Measurements from ENCODE around the gene PELO.

GRCh38 chr5:52804387-52804791 is 16.7 kb downstream of the PELO start:
- TF ChIP-seq, protein P1, sequence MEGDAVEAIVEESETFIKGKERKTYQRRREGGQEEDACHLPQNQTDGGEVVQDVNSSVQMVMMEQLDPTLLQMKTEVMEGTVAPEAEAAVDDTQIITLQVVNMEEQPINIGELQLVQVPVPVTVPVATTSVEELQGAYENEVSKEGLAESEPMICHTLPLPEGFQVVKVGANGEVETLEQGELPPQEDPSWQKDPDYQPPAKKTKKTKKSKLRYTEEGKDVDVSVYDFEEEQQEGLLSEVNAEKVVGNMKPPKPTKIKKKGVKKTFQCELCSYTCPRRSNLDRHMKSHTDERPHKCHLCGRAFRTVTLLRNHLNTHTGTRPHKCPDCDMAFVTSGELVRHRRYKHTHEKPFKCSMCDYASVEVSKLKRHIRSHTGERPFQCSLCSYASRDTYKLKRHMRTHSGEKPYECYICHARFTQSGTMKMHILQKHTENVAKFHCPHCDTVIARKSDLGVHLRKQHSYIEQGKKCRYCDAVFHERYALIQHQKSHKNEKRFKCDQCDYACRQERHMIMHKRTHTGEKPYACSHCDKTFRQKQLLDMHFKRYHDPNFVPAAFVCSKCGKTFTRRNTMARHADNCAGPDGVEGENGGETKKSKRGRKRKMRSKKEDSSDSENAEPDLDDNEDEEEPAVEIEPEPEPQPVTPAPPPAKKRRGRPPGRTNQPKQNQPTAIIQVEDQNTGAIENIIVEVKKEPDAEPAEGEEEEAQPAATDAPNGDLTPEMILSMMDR (IDR thresholded peaks at IDR 0.05): no peak
- TF ChIP-seq ZNF138 (CRISPR knock-in tag; conservative IDR thresholded peaks at IDR 0.05) (no peak), E2F4 (CRISPR knock-in tag; IDR thresholded peaks at IDR 0.05; ENCODE audit: borderline replicate concordance, low read depth) (no peak), E2F5 (CRISPR knock-in tag; IDR thresholded peaks at IDR 0.05) (no peak), CREB1 (CRISPR knock-in tag; IDR thresholded peaks at IDR 0.05) (no peak), IRF1 (CRISPR knock-in tag; IDR thresholded peaks at IDR 0.05) (no peak), ZNF232 (CRISPR knock-in tag; IDR thresholded peaks at IDR 0.05) (no peak), NR2C2 (CRISPR knock-in tag; IDR thresholded peaks at IDR 0.05) (no peak), CDX4 (CRISPR knock-in tag; IDR thresholded peaks at IDR 0.05; ENCODE audit: borderline replicate concordance) (no peak), ATF1 (CRISPR knock-in tag; IDR thresholded peaks at IDR 0.05) (no peak), ETV6 (CRISPR knock-in tag; IDR thresholded peaks at IDR 0.05) (no peak), CREM (CRISPR knock-in tag; IDR thresholded peaks at IDR 0.05) (no peak)
- TF ChIP-seq, protein P2, sequence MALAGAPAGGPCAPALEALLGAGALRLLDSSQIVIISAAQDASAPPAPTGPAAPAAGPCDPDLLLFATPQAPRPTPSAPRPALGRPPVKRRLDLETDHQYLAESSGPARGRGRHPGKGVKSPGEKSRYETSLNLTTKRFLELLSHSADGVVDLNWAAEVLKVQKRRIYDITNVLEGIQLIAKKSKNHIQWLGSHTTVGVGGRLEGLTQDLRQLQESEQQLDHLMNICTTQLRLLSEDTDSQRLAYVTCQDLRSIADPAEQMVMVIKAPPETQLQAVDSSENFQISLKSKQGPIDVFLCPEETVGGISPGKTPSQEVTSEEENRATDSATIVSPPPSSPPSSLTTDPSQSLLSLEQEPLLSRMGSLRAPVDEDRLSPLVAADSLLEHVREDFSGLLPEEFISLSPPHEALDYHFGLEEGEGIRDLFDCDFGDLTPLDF (CRISPR knock-in tag; IDR thresholded peaks at IDR 0.05): no peak
